GM13976 (cell line): ENCODE measurements around the gene GCHFR.

Source experiments
- DNase-seq: peaks from one replicate; pipeline ENCODE4 v3.0.0; 2012; ENCODE audit warnings: low spot score
- CTCF ChIP-seq: IDR thresholded peaks from 2 replicates; pipeline ENCODE4 v1.5.1; 2012; ENCODE audit warnings: borderline replicate concordance, mild to moderate bottlenecking; ENCODE audit not compliant: insufficient read depth; ENCODE audit errors: extremely low read depth, missing control alignments, control extremely low read depth
- in situ Hi-C: fragments of 300-500 bp; cut with MboI; formaldehyde crosslinking; loops from one replicate; pipeline ENCODE4 v1.12.0; 2022; ENCODE audit warnings: low sequenced_read_pairs, mixed read lengths, inconsistent platforms; ENCODE audit not compliant: unreplicated experiment

Gene GCHFR

GRCh38 chr15:40793216-40793989, 29.5 kb downstream of the GCHFR start:
- no peak for TF ChIP-seq CTCF
- in situ Hi-C loops: no loop called here
- DNase-seq: no peak

GRCh38 chr15:40796041-40796440, 32.2 kb downstream of the GCHFR start:
- DNase-seq: no peak
- in situ Hi-C loops: no loop called here
- no peak for TF ChIP-seq CTCF

- no peak for TF ChIP-seq CTCF
- DNase-seq: no peak
- in situ Hi-C loops: no loop called here
Observed at GRCh38 chr15:40796512-40796911, 32.6 kb downstream of the GCHFR start.

- no peak for TF ChIP-seq CTCF
- no peak for DNase-seq
- in situ Hi-C loops: no loop called here
Observed at GRCh38 chr15:40799523-40799922, 35.7 kb downstream of the GCHFR start.

GRCh38 chr15:40803076-40803475, 39.2 kb downstream of the GCHFR start:
- no peak for DNase-seq
- in situ Hi-C loops: no loop called here
- TF ChIP-seq CTCF: no peak

GRCh38 chr15:40803688-40804087, 39.8 kb downstream of the GCHFR start:
- no peak for TF ChIP-seq CTCF
- DNase-seq: no peak
- in situ Hi-C loops: no loop called here
